ENCODE data around the gene LPAR1.

GRCh38 chr9:111020594-111020993, 17.7 kb downstream of the LPAR1 start:
- TF ChIP-seq CTCF (IDR thresholded peaks at IDR 0.05) (no peak), POLR2A (IDR thresholded peaks at IDR 0.05) (no peak)

Data from lower leg skin (tissue), 3 donors.